H1 (cell line): ENCODE data around the gene EFHC1. TPM values are rescaled to one million over a fixed set of nuclear protein-coding genes. Genes with fewer than 3 reads are reported as not detected.

ENCODE experiments used
- CTCF ChIA-PET: fragments of 300-600 bp; sonication (Branson Sonifier 250); formaldehyde crosslinking; loops from one replicate; lab custom pipeline; 2021; ENCODE audit not compliant: partially characterized antibody; lab: Charles Lee
- POLR2A ChIA-PET: fragments of 300-600 bp; sonication (Branson Sonifier 250); formaldehyde crosslinking; loops from one replicate; lab custom pipeline; 2021; ENCODE audit warnings: inconsistent platforms; ENCODE audit not compliant: partially characterized antibody; lab: Charles Lee
- DNase-seq, 2 experiments: peaks; one replicate each; pipeline versions ENCODE4 v3.0.0 to v3.0.0-alpha.2; 2010 to 2022; ENCODE audit warnings: low spot score in 2 of 2, low read depth in 1 of 2, mixed read lengths in 1 of 2
- FAIRE-seq: peaks from 2 replicates; lab custom pipeline; 2011; peaks lifted over from hg19 to GRCh38; lab: Jason Lieb, UNC
- H2AFZ ChIP-seq: 2 replicates; pipeline ENCODE4 v1.8.1; 2012; ENCODE audit warnings: low read length, inconsistent platforms
- H2AK5ac ChIP-seq: 2 replicates; pipeline ENCODE4 v1.6.1; 2013; ENCODE audit warnings: low read depth, low read length
- H2BK120ac ChIP-seq: replicated peaks from 2 replicates; pipeline ENCODE3; 2013; ENCODE audit warnings: low read depth, low read length, inconsistent platforms
- H2BK12ac ChIP-seq: 2 replicates; pipeline ENCODE4 v1.6.1; 2013; ENCODE audit warnings: low read depth, low read length
- H2BK15ac ChIP-seq: 2 replicates; pipeline ENCODE4 v1.6.1; 2013; ENCODE audit warnings: low read length
- H2BK20ac ChIP-seq: 2 replicates; pipeline ENCODE4 v1.6.1; 2013; ENCODE audit warnings: low read length
- H2BK5ac ChIP-seq: 2 replicates; pipeline ENCODE4 v1.6.1; 2013; ENCODE audit warnings: low read depth, low read length
- H3K14ac ChIP-seq: 2 replicates; pipeline ENCODE4 v1.6.1; 2013; ENCODE audit warnings: inconsistent platforms; ENCODE audit not compliant: insufficient read length
- H3K18ac ChIP-seq: 2 replicates; pipeline ENCODE4 v1.6.1; 2013; ENCODE audit warnings: low read length; ENCODE audit errors: extremely low read depth
- H3K23ac ChIP-seq: 2 replicates; pipeline ENCODE4 v1.6.1; 2013; ENCODE audit warnings: inconsistent platforms; ENCODE audit not compliant: insufficient read length
- H3K23me2 ChIP-seq: 2 replicates; pipeline ENCODE4 v1.6.1; 2013; ENCODE audit warnings: low read depth, low read length
- H3K27ac ChIP-seq: 2 replicates; pipeline ENCODE4 v1.6.1; 2011; ENCODE audit warnings: low read depth, low read length, inconsistent platforms
- H3K27me3 ChIP-seq, 4 experiments: replicated peaks in 1 of 4; 1 replicate in 1 of 4; 2 replicates in 3 of 4; pipeline versions ENCODE4 v1.6.1 to v1.8.1; 2011 to 2013; ENCODE audit warnings: low read length in 3 of 4, mild to moderate bottlenecking in 3 of 4, inconsistent platforms in 2 of 4, mixed read lengths in 2 of 4, moderate library complexity in 1 of 4; ENCODE audit not compliant: control insufficient read depth in 3 of 4, insufficient read depth in 3 of 4; ENCODE audit errors: extremely low read depth in 1 of 4
- H3K36me3 ChIP-seq, 4 experiments: 2 replicates each; pipeline versions ENCODE4 v1.6.1 to v1.8.1; 2011 to 2013; ENCODE audit warnings: mild to moderate bottlenecking in 4 of 4, low read length in 3 of 4, moderate library complexity in 2 of 4, control low read depth in 1 of 4, inconsistent platforms in 1 of 4; ENCODE audit not compliant: insufficient read depth in 4 of 4, control insufficient read depth in 2 of 4
- H3K4ac ChIP-seq: replicated peaks from 2 replicates; pipeline ENCODE3; 2013; ENCODE audit warnings: low read length, low read depth, mixed read lengths, inconsistent platforms; ENCODE audit not compliant: insufficient read length
- H3K4me1 ChIP-seq, 4 experiments: replicated peaks in 1 of 4; 1 replicate in 1 of 4; 2 replicates in 3 of 4; pipeline versions ENCODE4 v1.6.1 to v1.8.1; 2011 to 2013; ENCODE audit warnings: low read length in 3 of 4, inconsistent platforms in 2 of 4, mixed read lengths in 1 of 4; ENCODE audit not compliant: insufficient read depth in 4 of 4, control insufficient read depth in 3 of 4
- H3K4me2 ChIP-seq, 2 experiments: 2 replicates each; pipeline versions ENCODE4 v1.6.1 to v1.8.1; 2011 to 2013; ENCODE audit warnings: low read depth in 2 of 2, low read length in 2 of 2, control low read depth in 1 of 2, inconsistent platforms in 1 of 2, mild to moderate bottlenecking in 1 of 2; ENCODE audit not compliant: insufficient read depth in 1 of 2
- H3K4me3 ChIP-seq, 4 experiments: fragments of 200-600, 300-600 bp in 1 of 4; sonication (generic), shearing (Covaris generic), sonication (Bioruptor Twin) in 1 of 4; 2 replicates each; pipeline versions ENCODE4 v1.5.1 to v1.8.1; 2011 to 2016; ENCODE audit warnings: low read length in 4 of 4, low read depth in 3 of 4, control low read depth in 2 of 4, inconsistent platforms in 2 of 4, mild to moderate bottlenecking in 2 of 4, mixed read lengths in 1 of 4, moderate library complexity in 1 of 4; ENCODE audit not compliant: insufficient read depth in 2 of 4; ENCODE audit errors: extremely low read depth in 1 of 4
- H3K56ac ChIP-seq: replicated peaks from 2 replicates; pipeline ENCODE3; 2013; ENCODE audit warnings: low read depth, mild to moderate bottlenecking, mixed read lengths, low read length, inconsistent platforms; ENCODE audit not compliant: insufficient read length
- H3K79me1 ChIP-seq: 2 replicates; pipeline ENCODE4 v1.6.1; 2013; ENCODE audit warnings: low read depth, low read length, control low read depth
- H3K79me2 ChIP-seq, 2 experiments: 2 replicates each; pipeline versions ENCODE4 v1.6.1 to v1.8.1; 2012 to 2013; ENCODE audit warnings: low read length in 2 of 2, mild to moderate bottlenecking in 2 of 2, inconsistent platforms in 1 of 2; ENCODE audit not compliant: insufficient read depth in 2 of 2, control insufficient read depth in 1 of 2
- H3K9ac ChIP-seq, 4 experiments: replicated peaks in 1 of 4; 1 replicate in 1 of 4; 2 replicates in 3 of 4; pipeline versions ENCODE4 v1.6.1 to v1.8.1; 2011 to 2013; ENCODE audit warnings: low read depth in 3 of 4, low read length in 3 of 4, control low read depth in 2 of 4, mild to moderate bottlenecking in 2 of 4, moderate library complexity in 2 of 4, inconsistent platforms in 1 of 4; ENCODE audit errors: extremely low read depth in 1 of 4
- H3K9me3 ChIP-seq, 2 experiments: 2 replicates each; pipeline versions ENCODE4 v1.6.1 to v1.8.1; 2012 to 2013; ENCODE audit warnings: mild to moderate bottlenecking in 2 of 2, moderate library complexity in 2 of 2, control low read depth in 1 of 2, inconsistent platforms in 1 of 2, low read depth in 1 of 2, low read length in 1 of 2, mixed read lengths in 1 of 2; ENCODE audit not compliant: insufficient read depth in 2 of 2
- H4K20me1 ChIP-seq, 2 experiments: replicated peaks in 1 of 2; 2 replicates each; pipeline versions ENCODE3 to v1.8.1; 2011 to 2013; ENCODE audit warnings: inconsistent platforms in 2 of 2, low read length in 2 of 2, mild to moderate bottlenecking in 1 of 2; ENCODE audit not compliant: insufficient read depth in 2 of 2, control insufficient read depth in 1 of 2
- H4K5ac ChIP-seq: 2 replicates; pipeline ENCODE4 v1.6.1; 2013; ENCODE audit warnings: low read length, low read depth, mixed read lengths, inconsistent platforms; ENCODE audit not compliant: insufficient read length
- H4K8ac ChIP-seq: 2 replicates; pipeline ENCODE4 v1.8.0; 2013; ENCODE audit warnings: mild to moderate bottlenecking, moderate library complexity, low read length, inconsistent platforms; ENCODE audit not compliant: insufficient read depth; ENCODE audit errors: extremely low read depth
- H4K91ac ChIP-seq: replicated peaks from 2 replicates; pipeline ENCODE3; 2013; ENCODE audit warnings: low read length, mixed read lengths, inconsistent platforms; ENCODE audit not compliant: insufficient read length
- CBX5 ChIP-seq: fragments of 300-800, 300-1000 bp; sonication (generic); IDR thresholded peaks from 2 replicates; pipeline ENCODE4 v1.7.1; 2016; ENCODE audit warnings: antibody characterized with exemption, low read length, low read depth
- CTCF ChIP-seq, 3 experiments: IDR thresholded peaks; 1 replicate in 2 of 3; 2 replicates in 1 of 3; pipeline versions ENCODE4 v1.5.1 to v1.6.1; 2011; ENCODE audit warnings: low read length in 3 of 3, mild to moderate bottlenecking in 3 of 3, inconsistent platforms in 2 of 3, low read depth in 1 of 3, moderate library complexity in 1 of 3; ENCODE audit not compliant: insufficient read depth in 1 of 3; ENCODE audit errors: control extremely low read depth in 1 of 3
- EP300 ChIP-seq, 2 experiments: IDR thresholded peaks; 1 replicate in 1 of 2; 2 replicates in 1 of 2; pipeline ENCODE4 v1.6.1; 2011 to 2012; ENCODE audit warnings: low read depth in 2 of 2, low read length in 2 of 2, mild to moderate bottlenecking in 2 of 2, borderline replicate concordance in 1 of 2, inconsistent platforms in 1 of 2, moderate library complexity in 1 of 2
- JUN ChIP-seq: IDR thresholded peaks from 2 replicates; pipeline ENCODE4 v1.6.1; 2011; ENCODE audit warnings: low read depth, mild to moderate bottlenecking, improper control_type of control experiment, low read length
- KDM1A ChIP-seq: fragments of 200-600, 300-600 bp; sonication (generic); IDR thresholded peaks from 2 replicates; pipeline ENCODE4 v1.7.1; 2016; ENCODE audit warnings: mild to moderate bottlenecking, low read length, borderline replicate concordance
- TAF1 ChIP-seq: IDR thresholded peaks from 2 replicates; pipeline ENCODE4 v1.6.1; 2011; ENCODE audit warnings: mild to moderate bottlenecking, low read depth, low read length
- polyA plus RNA-seq, 7 experiments: library from polyadenylated mRNA; depleted of rRNA in 3 of 7; stranded (reverse) in 5 of 7; unstranded in 2 of 7; fragments of >200 nt in 5 of 7; fragments of 200-250 nt in 2 of 7; gene quantifications; 1 replicate in 5 of 7; 2 replicates in 1 of 7; 4 replicates in 1 of 7; pipeline versions ENCODE4 v1.2.1 to v1.2.3, GENCODE V29; 2011 to 2013; ENCODE audit warnings: missing spikeins in 2 of 7, mixed read lengths in 2 of 7
- total RNA-seq: library from RNA; stranded (reverse); fragmentation: NEBNext Ultra II Directional; extraction: Animal tissue kit (Norgen Biotek cat#: 25700); gene quantifications from 2 replicates; pipeline ENCODE4 v1.2.1, GENCODE V29; 2021

EFHC1 gene
- total and polyA plus RNA-seq, 2 of the 8 experiments (the other 6 are each of a cell fraction or from before 2014, with no cell fraction given) = 10.5 to 16.4 TPM

DNA sequence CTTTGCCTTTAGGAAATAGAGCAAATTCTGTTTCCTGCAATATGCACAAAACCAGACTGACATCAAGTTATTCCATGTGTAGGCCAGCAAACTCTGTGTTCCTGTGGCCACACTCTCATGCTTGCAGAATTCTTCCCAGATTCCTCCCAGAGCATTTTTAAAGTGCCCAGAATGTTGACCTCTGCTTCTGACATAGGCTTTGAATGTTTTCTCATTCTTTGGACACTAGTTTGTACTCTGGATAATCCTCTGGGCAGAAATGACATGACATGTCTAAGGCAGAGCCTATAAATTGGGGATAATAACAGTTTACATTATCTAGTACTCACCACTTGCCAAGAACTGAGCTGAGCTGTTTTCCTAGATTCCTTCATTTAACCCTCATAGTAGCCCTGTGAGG is 9.2 kb upstream of the EFHC1 start:
- H4K8ac ChIP-seq = no peak overlapping the region
- H4K91ac ChIP-seq = no peak overlapping the region
- no peaks in the 10 kb centered on the region for H3K27me3 ChIP-seq
- no peaks in the 10 kb centered on the region for H3K79me2 ChIP-seq
- no peak overlapping the region for H2BK120ac ChIP-seq
- TF ChIP-seq TAF1 (no peak), CBX5 (no peak), EP300 (IDR thresholded peaks at IDR 0.05; ENCODE audit: borderline replicate concordance in 1 of 2, low read depth in 2 of 2, low read length in 2 of 2) (no peak), KDM1A (no peak), CTCF (IDR thresholded peaks at IDR 0.05; ENCODE audit: control extremely low read depth in 1 of 3, insufficient read depth in 1 of 3, low read depth in 1 of 3, low read length in 3 of 3) (no peak), JUN (no peak)
- no peak overlapping the region for H2BK12ac ChIP-seq
- H2BK15ac ChIP-seq = no peak overlapping the region
- no peak overlapping the region for H3K4ac ChIP-seq
- H3K18ac ChIP-seq = no peak overlapping the region
- H3K14ac ChIP-seq = no peak overlapping the region
- ChIA-PET POLR2A (interaction anchor here (1.2 kb wide), 1 partner anchor 252 kb away, joined by 3 read pairs; no protein-coding TSS in a partner anchor), CTCF (interaction anchor here (1.1 to 1.4 kb wide), 2 partner anchors 192 to 254 kb away, joined by 3 read pairs; no protein-coding TSS in a partner anchor)
- no peak for FAIRE-seq
- H4K20me1 ChIP-seq = no peaks in the 10 kb centered on the region
- no peak overlapping the region for H3K27ac ChIP-seq
- no peak overlapping the region for H3K4me2 ChIP-seq
- H2AFZ ChIP-seq = no peak overlapping the region
- DNase-seq = no peak
- H2BK5ac ChIP-seq = no peak overlapping the region
- no peaks in the 10 kb centered on the region for H3K79me1 ChIP-seq
- H3K23me2 ChIP-seq = peaks cover 2% of the 10 kb centered on the region; the same call in 1 of the 2 replicates
- H3K4me3 ChIP-seq = no peak overlapping the region
- no peak overlapping the region for H3K9ac ChIP-seq
- H2AK5ac ChIP-seq = no peak overlapping the region
- no peaks in the 10 kb centered on the region for H3K4me1 ChIP-seq
- H3K36me3 ChIP-seq = no peaks in the 10 kb centered on the region
- no peaks in the 10 kb centered on the region for H3K9me3 ChIP-seq
- no peak overlapping the region for H3K23ac ChIP-seq
- H2BK20ac ChIP-seq = no peak overlapping the region
- H4K5ac ChIP-seq = no peak overlapping the region
- no peak overlapping the region for H3K56ac ChIP-seq
